Measurements from ENCODE around the gene PPID. TPM values are rescaled to one million over a fixed set of nuclear protein-coding genes. Genes with fewer than 3 reads are reported as not detected.
"Not testable (repeated sequence)": the region's sequence is repeated elsewhere in the genome, so short reads cannot be mapped to it uniquely, and the experiment has no call there.

Gene PPID
- total RNA-seq, 1 experiment from 2014 or later: 53.5 TPM

DNA sequence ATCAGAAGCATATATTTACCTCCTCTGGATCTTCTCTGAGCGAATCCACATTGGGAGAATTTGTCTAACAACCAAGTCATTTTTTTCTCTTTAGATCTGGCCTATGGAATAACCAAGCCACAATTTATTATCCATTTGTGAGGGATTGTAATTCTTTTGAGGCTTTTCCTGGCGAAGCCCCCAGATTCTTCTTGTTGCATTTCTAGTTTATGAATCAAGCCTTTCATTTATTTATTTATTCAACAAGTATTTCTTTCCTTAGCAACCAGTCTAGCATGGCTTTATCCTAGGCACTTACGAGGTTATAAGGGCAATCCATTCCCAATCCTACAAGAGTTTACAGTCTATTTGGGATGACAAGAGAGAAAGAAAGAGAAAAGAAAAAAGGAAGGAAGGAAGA is 27.2 kb upstream of the PPID start:
- Histone ChIP-seq H2BK20ac (ENCODE audit: low read depth, low read length, poor library complexity, severe bottlenecking) (no peak overlapping the region), H3K79me2 (ENCODE audit: insufficient read depth, low read length) (no peaks in the 10 kb centered on the region), H2BK5ac (ENCODE audit: insufficient read length, low read length) (no peak overlapping the region), H3K27ac (ENCODE audit: insufficient read length, low read depth, low read length) (no peak overlapping the region), H2AFZ (ENCODE audit: low read length) (no peak overlapping the region), H3K14ac (ENCODE audit: insufficient read depth, low read length) (no peak overlapping the region), H3K18ac (ENCODE audit: insufficient read length, low read depth, low read length) (no peak overlapping the region), H3K9me3 (ENCODE audit: control insufficient read depth, low read depth, low read length) (no peaks in the 10 kb centered on the region), H3K23me2 (ENCODE audit: insufficient read length, low read depth, low read length, poor library complexity, severe bottlenecking) (no peaks in the 10 kb centered on the region), H4K91ac (ENCODE audit: insufficient read length, low read depth, low read length) (no peak overlapping the region), H3K4me2 (ENCODE audit: insufficient read depth, insufficient read length, low read length) (no peak overlapping the region), H4K20me1 (ENCODE audit: control insufficient read depth, insufficient read depth, insufficient read length) (no peaks in the 10 kb centered on the region), H3K9ac (ENCODE audit: extremely low read depth, insufficient read length, low read length) (no peak overlapping the region), H3K4ac (ENCODE audit: low read depth, low read length) (no peak overlapping the region), H2AK5ac (ENCODE audit: insufficient read length, low read length) (no peak overlapping the region), H2BK120ac (ENCODE audit: low read depth, low read length, poor library complexity, severe bottlenecking) (no peak overlapping the region), H3K27me3 (ENCODE audit: insufficient read depth, low read length) (no peaks in the 10 kb centered on the region), H3K4me1 (ENCODE audit: insufficient read depth, low read length) (no peaks in the 10 kb centered on the region), H3K23ac (ENCODE audit: insufficient read length, low read depth, low read length) (no peak overlapping the region), H3T11ph (ENCODE audit: low read length) (no peak overlapping the region), H4K8ac (replicated peaks; ENCODE audit: insufficient read length, low read depth, low read length) (no peak overlapping the region), H2BK12ac (ENCODE audit: insufficient read length, low read depth, low read length) (no peak overlapping the region), H3K79me1 (ENCODE audit: insufficient read depth, low read depth, low read length, poor library complexity, severe bottlenecking) (no peaks in the 10 kb centered on the region), H3K56ac (ENCODE audit: insufficient read length, low read depth, low read length) (no peak overlapping the region), H2BK15ac (ENCODE audit: low read depth, low read length) (no peak overlapping the region), H4K5ac (ENCODE audit: insufficient read length, low read depth, low read length) (no peak overlapping the region)
- Mint-ChIP-seq H3K27me3 (ENCODE audit: low read depth) (no peaks in the 10 kb centered on the region), H3K27ac (no peak overlapping the region), H3K4me1 (no peaks in the 10 kb centered on the region), H3K9me3 (peaks cover 14 to 18% of the 10 kb centered on the region in 2 experiments), H3K4me3 (no peak overlapping the region), H3K36me3 (ENCODE audit: insufficient read depth in 1 of 3, low read depth in 3 of 3) (peaks cover 0 to 5% (median 1%) of the 10 kb centered on the region in 3 experiments; a peak in 3 of 7 replicates)
- TF ChIP-seq CTCF (conservative IDR thresholded peaks at IDR 0.05): no peak
- DNase-seq: no peak
- WGBS (ENCODE audit: extremely low coverage, insufficient read length, low lambda C conversion rate): no CpG with 5 or more reads among the region's 3 CpGs

GRCh38 chr4:158746537-158746936 is 23.3 kb upstream of the PPID start:
- H2BK15ac ChIP-seq (ENCODE audit: low read depth, low read length); DNase-seq; H2BK120ac ChIP-seq (ENCODE audit: low read depth, low read length, poor library complexity, severe bottlenecking); H4K20me1 ChIP-seq (ENCODE audit: control insufficient read depth, insufficient read depth, insufficient read length); H3K9me3 ChIP-seq (ENCODE audit: control insufficient read depth, low read depth, low read length); H3K18ac ChIP-seq (ENCODE audit: insufficient read length, low read depth, low read length); H3K23me2 ChIP-seq (ENCODE audit: insufficient read length, low read depth, low read length, poor library complexity, severe bottlenecking); H4K8ac ChIP-seq (replicated peaks; ENCODE audit: insufficient read length, low read depth, low read length); H3K4me1 ChIP-seq (ENCODE audit: insufficient read depth, low read length); H2BK5ac ChIP-seq (ENCODE audit: insufficient read length, low read length); H3K27ac Mint-ChIP-seq; H3K4me3 Mint-ChIP-seq; H3K14ac ChIP-seq (ENCODE audit: insufficient read depth, low read length); H3K36me3 Mint-ChIP-seq (ENCODE audit: insufficient read depth in 1 of 3, low read depth in 3 of 3); H3K79me1 ChIP-seq (ENCODE audit: insufficient read depth, low read depth, low read length, poor library complexity, severe bottlenecking); H3K4me1 Mint-ChIP-seq; H4K5ac ChIP-seq (ENCODE audit: insufficient read length, low read depth, low read length); H3K27me3 ChIP-seq (ENCODE audit: insufficient read depth, low read length); H3T11ph ChIP-seq (ENCODE audit: low read length); H3K4me2 ChIP-seq (ENCODE audit: insufficient read depth, insufficient read length, low read length); H3K4ac ChIP-seq (ENCODE audit: low read depth, low read length); H3K79me2 ChIP-seq (ENCODE audit: insufficient read depth, low read length); H2AK5ac ChIP-seq (ENCODE audit: insufficient read length, low read length); H3K23ac ChIP-seq (ENCODE audit: insufficient read length, low read depth, low read length); H3K27me3 Mint-ChIP-seq (ENCODE audit: low read depth); H3K9ac ChIP-seq (ENCODE audit: extremely low read depth, insufficient read length, low read length); H3K56ac ChIP-seq (ENCODE audit: insufficient read length, low read depth, low read length); H3K27ac ChIP-seq (ENCODE audit: insufficient read length, low read depth, low read length); H2BK20ac ChIP-seq (ENCODE audit: low read depth, low read length, poor library complexity, severe bottlenecking); H2BK12ac ChIP-seq (ENCODE audit: insufficient read length, low read depth, low read length); H2AFZ ChIP-seq (ENCODE audit: low read length); H4K91ac ChIP-seq (ENCODE audit: insufficient read length, low read depth, low read length): not testable (repeated sequence)
- WGBS (ENCODE audit: extremely low coverage, insufficient read length, low lambda C conversion rate): no CpG with 5 or more reads among the region's 31 CpGs
- H3K9me3 Mint-ChIP-seq: peaks cover 15 to 18% of the 10 kb centered on the region in 2 experiments
